DND-41 (cell line): Measurements from ENCODE around the gene NDUFS1.

Experiments used
- CTCF ChIP-seq: IDR thresholded peaks from 2 replicates; pipeline ENCODE4 v1.5.1; 2012; ENCODE audit warnings: borderline replicate concordance, low read length, moderate library complexity, mild to moderate bottlenecking; ENCODE audit not compliant: poor library complexity, severe bottlenecking; ENCODE audit errors: extremely low read depth
- EZH2 ChIP-seq: IDR thresholded peaks from 3 replicates; pipeline ENCODE4 v1.6.1; 2012; ENCODE audit warnings: borderline replicate concordance, low read depth, mild to moderate bottlenecking, moderate library complexity, low read length, inconsistent platforms; ENCODE audit not compliant: severe bottlenecking

- TF ChIP-seq CTCF = no peak
- no peak for TF ChIP-seq EZH2
These were observed 1.0 kb upstream of the NDUFS1 start for GRCh38 chr2:206160125-206160806.
